Measurements from ENCODE around the gene EVX2.

EVX2 gene

DNA sequence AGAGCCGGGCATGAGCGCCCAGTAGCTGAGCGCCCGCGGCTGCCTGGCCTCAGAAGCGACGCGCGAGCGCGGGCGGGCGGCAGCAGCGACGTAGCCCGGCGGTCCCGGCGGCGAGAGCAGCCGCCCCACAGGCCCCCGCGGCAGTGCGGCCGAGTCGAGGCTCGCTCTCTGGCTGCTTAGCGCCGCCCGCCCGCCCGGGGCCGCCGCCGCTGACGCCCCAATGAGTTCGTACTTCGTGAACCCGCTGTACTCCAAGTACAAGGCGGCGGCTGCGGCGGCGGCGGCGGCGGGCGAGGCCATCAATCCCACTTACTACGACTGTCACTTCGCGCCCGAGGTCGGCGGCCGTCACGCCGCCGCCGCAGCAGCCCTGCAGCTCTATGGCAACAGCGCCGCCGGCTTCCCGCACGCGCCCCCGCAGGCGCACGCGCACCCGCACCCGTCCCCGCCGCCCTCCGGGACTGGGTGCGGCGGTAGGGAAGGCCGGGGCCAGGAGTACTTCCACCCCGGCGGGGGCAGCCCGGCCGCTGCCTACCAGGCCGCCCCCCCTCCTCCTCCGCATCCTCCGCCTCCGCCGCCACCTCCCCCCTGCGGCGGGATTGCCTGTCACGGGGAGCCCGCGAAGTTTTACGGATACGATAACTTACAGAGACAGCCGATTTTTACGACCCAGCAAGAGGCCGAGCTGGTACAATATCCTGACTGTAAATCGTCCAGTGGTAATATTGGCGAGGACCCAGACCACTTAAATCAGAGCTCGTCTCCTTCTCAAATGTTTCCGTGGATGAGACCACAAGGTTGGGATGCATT is 46.6 kb upstream of the EVX2 start:
- TF ChIP-seq MYC (IDR thresholded peaks at IDR 0.05; ENCODE audit: low read depth, low read length) = no peak
- TF ChIP-seq POLR2A (IDR thresholded peaks at IDR 0.05; ENCODE audit: extremely low read depth, insufficient read length) = no peak
- TF ChIP-seq, protein P1, sequence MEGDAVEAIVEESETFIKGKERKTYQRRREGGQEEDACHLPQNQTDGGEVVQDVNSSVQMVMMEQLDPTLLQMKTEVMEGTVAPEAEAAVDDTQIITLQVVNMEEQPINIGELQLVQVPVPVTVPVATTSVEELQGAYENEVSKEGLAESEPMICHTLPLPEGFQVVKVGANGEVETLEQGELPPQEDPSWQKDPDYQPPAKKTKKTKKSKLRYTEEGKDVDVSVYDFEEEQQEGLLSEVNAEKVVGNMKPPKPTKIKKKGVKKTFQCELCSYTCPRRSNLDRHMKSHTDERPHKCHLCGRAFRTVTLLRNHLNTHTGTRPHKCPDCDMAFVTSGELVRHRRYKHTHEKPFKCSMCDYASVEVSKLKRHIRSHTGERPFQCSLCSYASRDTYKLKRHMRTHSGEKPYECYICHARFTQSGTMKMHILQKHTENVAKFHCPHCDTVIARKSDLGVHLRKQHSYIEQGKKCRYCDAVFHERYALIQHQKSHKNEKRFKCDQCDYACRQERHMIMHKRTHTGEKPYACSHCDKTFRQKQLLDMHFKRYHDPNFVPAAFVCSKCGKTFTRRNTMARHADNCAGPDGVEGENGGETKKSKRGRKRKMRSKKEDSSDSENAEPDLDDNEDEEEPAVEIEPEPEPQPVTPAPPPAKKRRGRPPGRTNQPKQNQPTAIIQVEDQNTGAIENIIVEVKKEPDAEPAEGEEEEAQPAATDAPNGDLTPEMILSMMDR (IDR thresholded peaks at IDR 0.05; ENCODE audit: low read depth, low read length) = no peak
- TF ChIP-seq, protein P2, sequence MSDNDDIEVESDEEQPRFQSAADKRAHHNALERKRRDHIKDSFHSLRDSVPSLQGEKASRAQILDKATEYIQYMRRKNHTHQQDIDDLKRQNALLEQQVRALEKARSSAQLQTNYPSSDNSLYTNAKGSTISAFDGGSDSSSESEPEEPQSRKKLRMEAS (IDR thresholded peaks at IDR 0.05; ENCODE audit: low read depth, low read length) = no peak
- DNase-seq (ENCODE audit: low read depth) = no peak
- no peak overlapping the region for H3K4me3 ChIP-seq (ENCODE audit: low read depth, low read length)

DNA sequence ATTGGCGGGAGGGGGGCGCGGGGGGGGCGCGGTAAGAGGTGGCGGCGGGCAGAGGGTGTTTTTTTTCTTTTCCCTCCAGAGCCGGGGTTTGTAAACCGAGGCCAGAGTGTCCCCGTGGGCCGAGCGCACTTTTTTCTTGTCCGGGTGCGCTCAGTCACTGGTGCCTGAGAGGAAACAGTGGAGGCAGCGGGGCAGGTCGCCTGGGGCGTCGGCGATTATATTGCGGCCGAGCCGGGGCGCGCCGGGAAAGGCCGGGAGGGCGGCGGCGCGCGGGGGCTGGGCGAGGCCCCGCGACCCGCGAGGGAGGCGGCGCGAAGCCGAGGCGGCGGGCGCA is 46.0 kb upstream of the EVX2 start:
- no peak overlapping the region for H3K4me3 ChIP-seq (ENCODE audit: low read depth, low read length)
- DNase-seq (ENCODE audit: low read depth) = no peak

DNA sequence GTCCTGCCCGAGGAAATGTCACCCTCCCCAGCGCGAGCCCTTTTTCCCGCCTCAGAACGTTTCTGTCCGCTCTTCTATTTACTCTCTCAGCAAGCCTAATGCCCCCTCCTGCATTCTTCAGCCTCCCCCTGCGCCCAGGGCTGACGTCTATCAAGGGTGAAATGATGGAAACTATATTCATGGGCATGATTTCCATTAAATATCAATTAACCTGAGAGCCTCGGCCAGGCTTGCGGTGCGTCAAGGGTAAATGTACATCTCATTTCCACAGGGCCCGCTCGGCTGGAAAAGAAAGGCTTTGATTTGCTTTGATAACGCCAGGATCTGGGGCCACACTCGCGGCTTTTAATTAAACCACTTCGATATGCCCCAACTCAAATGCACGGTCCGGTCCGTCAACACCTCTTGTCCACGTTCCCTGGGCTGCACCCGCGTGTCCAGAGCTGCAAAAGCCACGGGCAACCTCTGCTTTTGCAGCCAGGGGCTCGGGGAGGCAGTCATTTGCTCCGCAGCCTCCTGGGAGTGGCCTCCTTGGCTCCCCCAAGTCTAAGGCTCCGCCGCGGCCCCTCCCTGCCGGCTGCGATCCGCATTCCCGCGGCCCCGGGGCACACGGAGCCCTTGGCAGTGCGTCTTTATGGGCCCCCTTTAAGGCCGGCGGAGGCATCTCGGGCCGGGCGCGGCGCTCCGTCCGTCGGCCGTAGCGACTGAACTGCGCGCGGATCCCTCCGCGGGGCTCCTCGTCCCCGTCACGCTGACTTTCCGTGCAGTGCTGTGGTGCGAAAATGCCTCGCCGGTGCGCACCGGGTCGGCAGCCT is 45.4 kb upstream of the EVX2 start, which contains the start of gene HOXD8:
Gene HOXD8, plus strand, starts transcription at position 724 of the 815 bp plus-strand sequence. CDS start 662 bp downstream, outside the sequence.
- H3K4me3 ChIP-seq (ENCODE audit: low read depth, low read length) = no peak within 1 kb of the TSS
- TF ChIP-seq, protein P2 (IDR thresholded peaks at IDR 0.05; ENCODE audit: low read depth, low read length) = no peak
- TF ChIP-seq POLR2A (IDR thresholded peaks at IDR 0.05; ENCODE audit: extremely low read depth, insufficient read length) = no peak
- no peak for TF ChIP-seq MYC (IDR thresholded peaks at IDR 0.05; ENCODE audit: low read depth, low read length)
- TF ChIP-seq, protein P1 (IDR thresholded peaks at IDR 0.05; ENCODE audit: low read depth, low read length) = no peak
- no peak for DNase-seq (ENCODE audit: low read depth)

More for the DNA sequence above, 46.0 kb upstream of the EVX2 start:
- TF ChIP-seq MYC (IDR thresholded peaks at IDR 0.05; ENCODE audit: low read depth, low read length) = no peak
- TF ChIP-seq, protein P1 (IDR thresholded peaks at IDR 0.05; ENCODE audit: low read depth, low read length) = no peak
- TF ChIP-seq, protein P2 (IDR thresholded peaks at IDR 0.05; ENCODE audit: low read depth, low read length) = no peak
- TF ChIP-seq POLR2A (IDR thresholded peaks at IDR 0.05; ENCODE audit: extremely low read depth, insufficient read length) = no peak

DNA sequence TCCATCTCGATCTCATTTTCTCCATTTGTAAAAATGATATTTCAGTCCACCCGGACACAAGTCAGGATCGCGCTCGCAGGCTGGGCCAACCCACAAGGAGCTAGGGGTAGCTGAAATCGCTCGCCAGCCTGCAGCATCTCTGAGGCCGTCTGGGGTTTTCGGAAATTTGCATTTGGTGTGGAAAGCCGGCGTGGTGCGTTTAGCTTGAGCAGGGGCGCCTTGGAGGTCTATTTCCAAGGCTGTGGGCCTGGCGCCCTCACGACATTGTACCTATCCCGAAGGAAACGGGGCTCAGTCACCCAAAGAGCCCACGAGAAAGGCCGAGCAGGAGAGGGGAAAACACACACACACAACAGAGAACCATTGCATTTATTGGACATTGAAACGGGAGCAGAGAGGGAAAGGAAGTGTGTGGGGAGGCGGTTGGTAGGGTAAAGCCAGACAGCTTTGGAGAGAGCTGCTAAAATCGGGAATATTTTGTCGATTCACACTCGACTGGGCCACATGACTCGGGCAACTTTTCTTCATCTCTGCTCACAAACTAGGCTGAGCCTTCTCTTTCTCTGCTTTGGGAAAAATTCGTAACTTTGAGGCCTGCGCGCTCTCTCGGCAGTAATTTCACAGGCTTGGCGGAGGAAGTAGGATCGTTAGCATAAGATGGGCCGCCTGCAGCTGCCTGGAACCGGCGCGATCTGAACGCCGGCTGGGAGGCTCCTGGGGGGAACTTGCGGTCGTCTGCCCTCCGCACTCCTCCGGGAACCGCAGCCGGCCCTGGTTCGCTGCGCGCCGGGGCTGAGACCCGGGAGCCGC is 44.6 kb upstream of the EVX2 start:
- no peak overlapping the region for H3K4me3 ChIP-seq (ENCODE audit: low read depth, low read length)
- DNase-seq (ENCODE audit: low read depth) = peak; percentile 72
- TF ChIP-seq, protein P1 (IDR thresholded peaks at IDR 0.05; ENCODE audit: low read depth, low read length) = no peak
- TF ChIP-seq, protein P2 (IDR thresholded peaks at IDR 0.05; ENCODE audit: low read depth, low read length) = no peak
- TF ChIP-seq POLR2A (IDR thresholded peaks at IDR 0.05; ENCODE audit: extremely low read depth, insufficient read length) (no peak), MYC (IDR thresholded peaks at IDR 0.05; ENCODE audit: low read depth, low read length) (no peak)

DNA sequence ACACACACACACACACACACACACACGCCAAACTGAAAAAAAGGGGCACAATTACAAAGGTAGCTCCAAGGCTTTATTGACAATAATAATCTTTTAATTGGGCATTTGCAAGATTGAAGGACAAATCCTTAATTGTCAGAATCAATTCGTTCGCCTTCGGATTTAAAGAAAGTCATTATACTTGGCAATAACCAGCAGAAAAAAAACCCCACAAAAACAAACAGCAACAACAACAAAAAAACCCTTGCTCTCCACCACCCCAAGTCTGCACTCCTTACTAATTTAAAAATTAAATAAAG is 44.0 kb upstream of the EVX2 start:
- no peak overlapping the region for H3K4me3 ChIP-seq (ENCODE audit: low read depth, low read length)
- DNase-seq (ENCODE audit: low read depth) = no peak
- TF ChIP-seq, protein P2 (IDR thresholded peaks at IDR 0.05; ENCODE audit: low read depth, low read length) = no peak
- TF ChIP-seq MYC (IDR thresholded peaks at IDR 0.05; ENCODE audit: low read depth, low read length) = no peak
- TF ChIP-seq POLR2A (IDR thresholded peaks at IDR 0.05; ENCODE audit: extremely low read depth, insufficient read length) = no peak
